GM12891 (cell line): Measurements from ENCODE around the gene GPR78.

Source experiments
- PAX5 ChIP-seq: IDR thresholded peaks from 2 replicates; pipeline ENCODE4 v1.6.1; 2011; ENCODE audit warnings: low read length, moderate library complexity, mild to moderate bottlenecking; ENCODE audit not compliant: insufficient read depth, severe bottlenecking
- POLR2A ChIP-seq: IDR thresholded peaks from 2 replicates; pipeline ENCODE4 v1.6.1; 2011; ENCODE audit warnings: low read depth, low read length, control low read depth
- POLR2AphosphoS5 ChIP-seq: IDR thresholded peaks from 2 replicates; pipeline ENCODE4 v1.6.1; 2011; ENCODE audit warnings: low read depth, low read length, control low read depth
- SPI1 ChIP-seq: IDR thresholded peaks from 2 replicates; pipeline ENCODE4 v1.6.1; 2011; ENCODE audit warnings: low read depth, low read length, control low read depth
- TAF1 ChIP-seq: IDR thresholded peaks from 2 replicates; pipeline ENCODE4 v1.6.1; 2011; ENCODE audit warnings: low read depth, low read length, control low read depth

DNA sequence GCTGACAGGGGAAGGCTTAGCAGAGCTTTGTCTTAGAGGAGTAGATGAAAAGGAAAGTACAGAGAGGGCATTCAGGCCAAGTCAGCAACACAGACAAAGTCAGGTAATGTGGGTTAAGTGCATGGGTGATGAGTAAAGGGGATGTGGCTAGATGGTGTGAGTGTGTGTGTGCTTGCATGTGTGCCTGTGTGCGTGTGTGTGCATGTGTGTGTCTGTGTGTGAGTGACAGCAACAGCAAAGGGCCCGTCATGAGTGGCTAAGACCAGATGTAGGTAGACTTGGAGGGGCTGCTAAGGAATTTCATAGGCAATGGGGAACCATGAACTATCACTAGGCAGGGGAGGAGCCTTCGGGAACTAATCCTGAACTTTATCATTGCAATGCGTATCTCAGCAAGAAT, 2.2 kb upstream of the GPR78 start:
- no peak for TF ChIP-seq POLR2A
- TF ChIP-seq TAF1: no peak
- TF ChIP-seq POLR2AphosphoS5: no peak
- TF ChIP-seq SPI1: no peak
- TF ChIP-seq PAX5: no peak
